Measurements from ENCODE around the gene CEP350.
"Not testable (repeated sequence)": the region's sequence is repeated elsewhere in the genome, so short reads cannot be mapped to it uniquely, and the experiment has no call there.

The CEP350 gene

DNA sequence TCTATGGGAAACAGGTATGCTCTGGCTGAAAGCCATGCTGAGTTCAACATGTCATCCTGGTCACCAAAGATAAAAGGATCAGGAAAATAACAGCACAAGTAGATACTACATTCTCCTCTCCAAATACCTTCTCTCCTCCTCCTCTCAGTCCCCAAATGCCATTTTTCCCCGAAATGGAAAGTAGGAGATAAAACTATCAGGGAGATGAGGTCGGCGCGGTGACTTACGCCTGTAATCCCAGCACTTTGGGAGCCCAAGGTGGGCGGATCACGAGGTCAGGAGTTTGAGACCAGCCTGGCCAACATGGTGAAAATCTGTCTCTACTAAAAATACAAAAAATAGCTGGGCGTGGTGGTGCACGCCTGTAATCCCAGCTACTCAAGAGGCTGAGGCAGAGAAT, 179.1 kb downstream of the CEP350 start:
- not testable (repeated sequence) for DNase-seq

DNA sequence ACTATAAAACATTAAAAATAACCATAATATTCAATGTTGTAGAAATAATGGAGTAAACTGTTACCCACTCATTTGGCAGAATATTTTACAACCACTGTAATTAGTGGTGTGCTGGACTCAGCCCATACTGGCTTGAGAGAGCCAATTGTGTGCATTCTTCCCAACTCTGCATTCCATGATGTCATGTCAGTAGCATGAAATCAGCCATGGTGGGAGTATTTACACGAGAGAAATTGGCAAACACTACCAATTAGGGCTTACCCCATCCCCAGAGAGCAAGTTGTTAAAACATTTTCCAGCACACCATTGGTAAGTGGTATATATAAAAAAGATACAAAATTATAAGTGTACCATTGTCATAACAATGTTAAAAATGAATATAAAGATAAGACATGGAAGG, 180.9 kb downstream of the CEP350 start:
- no peak for DNase-seq

DNA sequence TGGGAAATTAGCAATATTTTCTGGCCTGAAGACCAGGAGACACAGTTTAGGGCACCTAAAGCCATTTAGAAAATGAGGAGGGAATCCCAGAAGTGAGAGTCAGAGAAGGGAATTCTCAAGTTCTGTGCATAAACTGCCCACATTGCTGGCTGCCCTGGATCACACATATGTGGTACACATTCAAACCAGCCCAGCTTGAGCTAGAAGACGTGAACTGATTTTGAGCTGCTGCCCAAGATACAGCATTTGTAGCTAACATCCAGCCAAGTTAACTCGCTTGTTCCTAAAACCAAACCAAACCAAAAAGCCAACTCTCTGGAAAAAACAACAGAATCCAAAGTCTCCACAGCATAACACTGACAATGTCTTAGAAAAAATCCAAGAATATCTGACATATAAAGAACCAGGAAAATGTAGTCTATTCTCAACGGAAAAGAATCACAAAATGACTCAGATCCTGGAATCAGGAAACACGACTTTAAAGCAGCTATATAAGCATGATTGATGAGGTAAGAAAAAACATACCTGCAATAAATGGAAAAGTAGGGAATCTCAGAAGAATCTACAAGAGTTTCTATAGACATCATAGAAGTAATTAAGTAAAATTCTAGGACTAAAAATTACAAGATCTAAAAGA, 181.8 kb downstream of the CEP350 start:
- no peak for DNase-seq

DNA sequence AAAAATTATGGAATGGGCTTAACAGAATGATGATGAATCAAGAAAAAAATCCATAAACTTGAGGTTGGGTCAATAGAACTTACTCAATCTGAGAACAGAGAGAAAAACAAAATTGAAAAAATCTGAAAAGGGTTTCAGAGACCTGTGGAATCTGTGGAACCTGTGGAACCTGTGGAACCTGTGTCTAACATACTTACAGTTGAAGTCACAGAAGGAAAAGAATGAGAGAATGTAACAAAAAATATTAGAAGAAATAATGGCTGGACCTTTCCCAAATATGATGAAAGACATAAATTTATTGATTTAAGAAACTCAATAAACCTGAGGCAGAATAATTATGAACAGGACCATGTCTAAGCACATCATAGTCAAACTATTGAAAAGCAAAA, 182.4 kb downstream of the CEP350 start:
- DNase-seq: no peak

DNA sequence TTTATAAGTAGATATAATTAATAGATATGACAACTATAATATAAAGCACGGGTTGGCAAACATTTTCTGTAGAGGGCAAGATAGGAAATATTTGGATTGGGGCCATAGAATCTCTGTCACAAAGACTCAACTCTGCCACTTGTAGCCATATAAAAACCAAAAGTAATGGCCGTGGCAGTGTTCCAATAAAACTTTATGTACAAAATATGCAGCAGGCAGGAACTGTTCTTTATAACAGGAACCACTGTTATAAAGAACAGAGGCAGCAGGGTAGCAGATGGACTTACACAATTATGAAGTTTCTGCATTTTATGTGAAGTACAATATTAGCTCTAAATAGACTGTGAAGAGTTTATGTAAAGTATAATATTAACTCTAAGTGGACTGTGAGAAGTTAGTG, 183.2 kb downstream of the CEP350 start:
- DNase-seq: no peak

DNA sequence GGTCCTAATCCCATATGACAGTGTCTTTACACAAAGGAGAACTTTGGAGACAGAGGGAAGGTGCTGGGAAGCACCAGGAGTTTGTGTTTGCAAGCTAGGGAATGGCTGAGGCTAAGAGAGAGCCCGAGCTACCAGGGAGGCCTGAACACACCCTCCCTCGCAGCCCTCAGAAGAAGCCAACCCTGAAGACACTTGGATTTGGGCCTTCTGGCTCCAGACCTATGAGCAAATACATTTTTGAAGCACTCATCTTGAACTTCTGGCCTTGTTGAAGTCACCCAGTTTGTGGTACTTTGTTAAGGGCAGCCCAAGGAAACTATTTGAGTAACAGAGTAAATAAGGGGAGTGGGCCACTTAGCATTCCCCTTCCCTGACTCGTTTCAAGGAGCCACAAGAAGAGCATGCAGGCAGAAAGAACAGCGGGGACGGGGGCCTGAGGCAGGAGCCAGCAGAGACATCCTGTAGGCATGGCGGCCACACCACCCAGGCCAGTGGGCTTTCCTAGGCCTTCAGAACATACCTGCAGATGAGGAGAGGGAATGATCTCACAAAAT, 186.8 kb downstream of the CEP350 start:
- no peak for DNase-seq

DNA sequence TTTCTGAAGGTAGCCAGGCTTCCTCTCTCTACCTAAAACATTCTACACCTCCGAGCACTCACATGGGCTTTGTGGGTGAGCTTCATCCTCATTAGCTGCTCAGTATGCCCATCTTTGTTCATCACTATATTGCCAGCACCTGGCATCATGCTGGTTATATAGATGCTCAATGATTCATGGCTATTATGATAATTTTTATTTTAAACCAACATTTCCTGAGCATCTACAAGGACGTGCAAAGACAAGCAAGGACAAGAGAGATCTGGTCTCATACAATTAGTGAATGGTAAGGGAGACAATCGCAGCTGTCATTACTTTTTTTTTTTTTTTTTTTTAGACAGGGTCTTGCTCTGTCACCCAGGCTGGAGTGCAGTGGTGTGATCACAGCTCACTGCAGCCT, 188.7 kb downstream of the CEP350 start:
- no peak for DNase-seq

DNA sequence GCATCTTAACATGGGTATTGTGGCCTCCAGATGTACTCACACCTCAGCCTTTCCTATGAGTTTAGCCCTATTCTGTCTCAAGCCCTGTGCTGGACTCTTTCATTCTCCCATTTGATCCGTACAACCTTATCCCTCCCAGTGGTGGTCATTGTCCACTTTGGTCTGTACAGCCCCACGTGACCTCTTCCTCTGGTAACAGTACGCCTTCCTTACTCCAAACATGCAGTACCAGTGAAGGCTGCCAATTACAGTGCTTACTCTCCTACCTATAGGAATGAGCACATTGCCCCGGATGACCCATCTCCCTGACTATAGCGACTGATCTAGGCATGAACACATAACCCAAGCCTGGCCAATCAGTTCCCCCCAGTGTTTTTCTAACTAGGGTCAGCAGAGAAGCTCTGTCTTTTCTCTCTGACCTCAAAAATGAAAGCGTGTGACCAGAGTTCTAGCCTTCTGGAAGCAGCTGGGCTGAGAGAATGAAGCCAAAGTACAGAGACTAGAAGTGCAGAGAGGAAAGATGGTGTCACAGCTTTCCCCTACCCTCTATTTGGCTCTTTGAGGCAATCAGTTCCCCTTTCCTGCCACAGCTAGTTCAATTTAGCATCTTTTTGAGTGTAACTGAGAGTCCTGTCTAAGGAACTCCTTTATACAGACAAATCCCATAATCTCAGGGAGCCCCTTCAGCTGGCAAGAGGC, 190.2 kb downstream of the CEP350 start:
- DNase-seq: no peak

DNA sequence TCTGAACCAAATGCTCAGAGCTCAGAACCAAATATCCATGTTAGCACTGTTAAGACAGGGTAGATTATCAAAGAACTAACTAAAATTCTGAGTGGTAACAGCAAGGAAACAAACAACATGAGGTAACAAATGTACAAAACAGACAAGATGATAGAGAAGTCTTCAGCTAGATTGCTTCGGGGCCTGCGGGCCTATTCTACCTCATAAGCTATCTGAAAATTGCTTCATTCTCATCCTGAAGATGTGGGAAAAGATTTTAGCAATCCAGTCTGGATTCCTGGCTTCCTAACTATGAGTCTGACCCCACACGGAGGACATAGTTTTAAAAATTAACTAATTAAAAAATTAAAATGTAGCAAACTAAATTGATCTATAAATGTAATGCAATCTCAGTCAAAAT, 190.8 kb downstream of the CEP350 start:
- no peak for DNase-seq

DNA sequence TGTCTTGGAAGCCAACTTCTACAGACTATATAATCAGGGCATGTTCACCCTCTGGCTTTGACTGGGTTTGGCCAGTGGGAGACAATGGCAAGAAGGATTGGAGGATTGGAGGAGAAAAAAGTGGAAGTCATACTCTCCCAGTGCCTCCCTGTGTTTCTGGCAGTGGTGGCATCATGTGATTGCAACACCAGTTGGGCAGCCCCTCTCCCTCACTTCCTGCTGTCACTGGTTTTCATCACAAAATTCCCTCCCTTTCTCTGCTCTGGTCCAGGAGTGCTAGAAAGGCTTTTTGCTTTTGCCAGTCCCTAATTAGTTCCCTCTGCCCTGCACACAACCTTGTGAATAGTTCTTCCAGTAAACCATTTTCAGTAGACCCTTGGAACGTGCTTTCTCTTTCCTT, 196.4 kb downstream of the CEP350 start:
- no peak for DNase-seq

DNA sequence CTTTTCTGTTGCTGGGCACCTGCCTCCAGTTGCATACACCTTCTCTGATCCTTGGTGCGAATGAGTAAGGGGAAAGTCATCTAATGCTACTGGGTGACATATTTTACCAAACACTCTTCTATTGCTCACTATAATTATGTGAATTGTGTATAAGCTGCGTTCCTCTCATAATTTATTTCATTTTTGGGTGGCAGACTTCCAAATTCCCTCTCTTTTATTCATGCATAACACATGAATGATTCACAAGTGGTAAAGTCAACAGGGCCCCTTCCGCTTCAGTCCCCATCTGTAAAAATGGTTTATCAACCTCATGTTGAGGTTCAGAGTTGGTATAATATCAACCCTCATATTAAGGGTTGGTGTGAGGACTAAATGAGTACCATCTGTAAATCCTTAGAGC, 196.9 kb downstream of the CEP350 start:
- peak; percentile 54 for DNase-seq

DNA sequence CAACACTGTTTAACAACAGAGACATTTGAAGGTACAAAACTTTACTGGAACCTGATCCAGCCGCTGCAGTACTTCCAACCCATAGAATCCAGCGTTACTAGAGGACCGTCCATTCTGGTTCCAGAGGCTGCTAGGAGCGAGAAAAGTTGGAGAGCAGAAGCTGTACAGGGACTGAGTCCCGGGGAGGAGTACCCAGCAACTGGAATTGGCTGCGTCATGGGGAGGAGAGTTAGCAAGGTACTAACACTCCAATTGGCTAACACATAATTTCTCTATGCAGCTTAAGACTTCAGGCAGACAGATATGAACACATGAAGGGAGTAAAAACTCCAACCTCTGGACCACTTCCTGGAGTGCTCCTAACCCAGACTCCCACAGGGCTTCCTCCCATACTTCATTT, 198.0 kb downstream of the CEP350 start:
- no peak for DNase-seq

DNA sequence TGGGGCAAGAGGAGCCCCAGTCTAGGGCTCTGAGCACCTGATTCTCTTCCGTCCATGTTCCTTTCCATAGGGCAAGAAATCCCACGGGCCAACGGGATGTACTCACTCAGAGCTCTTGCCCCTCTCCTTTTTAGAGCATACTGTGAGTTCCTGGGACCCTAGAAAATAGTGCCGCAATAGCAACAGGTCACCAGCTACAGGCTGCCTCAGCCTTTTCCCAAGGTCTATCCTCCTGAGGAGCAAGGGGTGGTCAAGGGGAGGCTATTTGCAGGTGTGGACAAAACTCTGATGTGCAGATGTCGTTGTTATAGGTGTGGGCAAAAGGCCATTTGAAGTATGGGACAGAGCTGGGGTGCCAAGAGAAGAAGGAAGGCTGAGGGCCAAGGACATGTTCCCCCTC, 198.4 kb downstream of the CEP350 start:
- no peak for DNase-seq

DNA sequence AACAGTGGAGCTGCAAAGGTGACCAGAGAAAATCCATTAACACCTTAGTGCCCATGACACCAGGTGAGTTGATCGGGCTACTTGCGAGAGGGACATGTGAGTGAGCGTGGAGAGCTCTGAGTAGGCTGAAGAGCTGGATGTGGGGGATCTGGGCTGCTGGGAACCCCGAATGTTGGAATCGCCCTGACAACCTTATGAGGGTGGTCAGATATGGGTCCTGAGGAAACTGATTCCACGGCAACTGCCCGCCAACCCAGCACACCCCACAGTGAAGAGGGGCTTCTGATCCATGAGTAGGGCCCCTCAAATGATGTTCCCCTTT, 199.4 kb downstream of the CEP350 start:
- DNase-seq: no peak

DNA sequence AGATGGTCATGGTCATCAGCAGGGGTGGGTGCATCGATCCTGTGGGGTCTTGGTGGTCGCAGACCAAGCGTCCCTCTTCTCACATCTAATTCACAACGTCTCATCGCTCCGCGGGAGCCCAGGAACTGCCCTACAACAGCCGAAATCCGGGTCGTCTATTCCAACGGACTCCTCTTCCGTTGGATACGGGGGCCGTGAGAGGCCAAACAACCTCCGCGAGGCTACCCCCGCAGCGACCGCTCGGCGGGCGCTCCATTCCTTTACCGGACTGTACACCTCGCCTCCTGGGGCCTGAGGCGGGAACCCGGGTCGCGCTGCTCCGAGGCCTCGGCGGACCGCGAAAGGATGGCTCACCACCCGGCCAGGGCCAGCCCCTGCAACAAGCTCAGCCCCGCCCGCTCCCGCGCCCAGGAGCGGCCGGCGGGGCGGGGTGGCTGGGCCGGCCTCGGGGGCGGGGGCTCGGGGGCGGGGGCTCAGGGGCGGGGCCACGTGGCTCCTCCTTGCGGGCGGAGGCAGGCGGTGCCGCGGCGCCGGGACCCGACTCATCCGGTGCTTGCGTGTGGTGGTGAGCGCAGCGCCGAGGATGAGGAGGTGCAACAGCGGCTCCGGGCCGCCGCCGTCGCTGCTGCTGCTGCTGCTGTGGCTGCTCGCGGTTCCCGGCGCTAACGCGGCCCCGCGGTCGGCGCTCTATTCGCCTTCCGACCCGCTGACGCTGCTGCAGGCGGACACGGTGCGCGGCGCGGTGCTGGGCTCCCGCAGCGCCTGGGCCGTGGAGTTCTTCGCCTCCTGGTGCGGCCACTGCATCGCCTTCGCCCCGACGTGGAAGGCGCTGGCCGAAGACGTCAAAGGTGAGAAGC, 199.9 kb downstream of the CEP350 start, which contains the start of gene QSOX1:
Gene QSOX1 (plus strand): TSS at position 545 of the 857 bp plus-strand sequence. CDS start 39 bp downstream, at position 584.
- DNase-seq: peak; percentile 92

DNA sequence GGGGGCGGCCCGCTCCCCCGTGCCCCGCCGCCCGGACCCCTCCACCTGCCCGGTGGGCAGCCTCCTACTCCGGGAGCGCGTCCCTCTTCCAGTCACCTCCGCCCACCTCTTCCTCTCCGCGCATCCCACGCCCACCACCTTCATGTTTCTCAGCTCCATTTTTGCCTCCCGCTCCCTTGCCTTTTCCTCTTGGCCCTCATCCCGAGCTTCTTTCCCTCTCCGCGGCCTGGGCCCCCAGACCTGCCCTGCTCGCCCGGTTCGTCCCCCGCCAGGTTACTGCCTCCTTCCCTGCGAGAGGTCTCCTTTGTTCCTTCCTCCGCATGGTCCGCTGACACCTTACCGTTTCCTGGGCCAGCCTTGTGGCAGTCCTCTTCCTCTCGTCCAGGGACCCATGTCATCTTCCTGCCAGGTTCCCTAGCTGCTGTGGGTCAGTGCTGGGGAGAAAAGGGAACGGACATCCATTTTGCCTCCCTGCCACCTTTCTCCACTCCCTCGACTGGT, 200.6 kb downstream of the CEP350 start:
- peak; percentile 33 for DNase-seq

DNA sequence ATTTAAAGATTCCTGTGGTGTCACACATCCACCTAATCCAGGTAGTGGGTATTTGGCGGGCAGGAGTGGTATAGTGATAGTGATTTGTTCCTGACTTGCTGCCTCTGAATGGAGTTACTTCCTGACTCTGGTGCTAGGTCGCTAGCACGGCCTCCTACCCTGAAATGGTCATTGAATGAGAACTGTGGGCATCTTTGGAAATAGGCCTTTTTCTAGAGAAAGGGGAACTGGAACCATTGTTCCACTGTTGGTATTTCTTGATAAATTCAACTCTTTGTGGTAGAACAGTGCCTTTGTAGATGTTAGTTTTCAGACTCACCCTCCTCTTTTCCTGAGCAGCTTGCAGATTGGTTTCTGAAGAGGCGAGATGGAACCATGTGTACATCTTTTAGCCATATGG, 201.6 kb downstream of the CEP350 start:
- no peak for DNase-seq

DNA sequence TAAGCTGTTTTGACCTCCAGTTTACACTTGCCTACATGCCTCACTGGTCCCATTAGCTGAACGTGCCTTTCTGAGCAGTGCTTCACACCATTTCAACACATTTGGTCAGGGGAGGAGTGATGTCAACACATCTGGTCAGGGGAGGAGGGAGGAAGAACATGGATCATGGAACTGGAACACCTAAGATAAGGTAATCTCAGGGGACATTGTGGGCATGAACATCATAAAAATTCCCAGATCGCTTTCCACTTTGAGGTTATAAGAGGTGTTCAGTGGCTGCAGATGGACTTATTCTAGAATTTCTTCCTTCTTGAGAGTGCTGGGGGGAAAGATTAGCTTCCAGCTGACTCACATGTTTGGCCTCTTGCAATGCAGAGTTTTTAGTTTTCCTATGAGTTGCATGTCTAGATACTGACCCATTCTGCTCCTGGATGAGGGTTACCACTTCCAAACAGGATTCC, 202.1 kb downstream of the CEP350 start:
- DNase-seq: no peak

DNA sequence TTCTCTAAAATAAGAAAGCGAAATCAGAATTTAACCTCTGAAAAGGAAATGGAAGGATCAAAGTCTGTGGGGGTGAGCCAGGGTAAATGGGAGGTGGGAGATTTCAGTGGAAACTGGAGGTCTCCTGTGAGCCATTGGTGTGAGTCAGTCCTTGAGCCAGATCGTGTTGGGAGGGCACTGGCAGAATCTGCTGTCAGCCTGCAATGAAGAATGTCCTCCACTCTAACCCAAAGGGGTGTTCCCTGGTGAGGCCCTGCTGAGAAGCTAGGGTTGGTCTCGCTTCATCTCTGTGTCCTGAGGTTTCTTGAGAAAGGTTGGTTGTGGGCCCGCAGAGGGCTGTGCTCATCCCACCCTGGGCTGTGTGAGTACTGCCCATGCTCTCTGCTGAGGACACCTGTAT, 202.5 kb downstream of the CEP350 start:
- DNase-seq: no peak

DNA sequence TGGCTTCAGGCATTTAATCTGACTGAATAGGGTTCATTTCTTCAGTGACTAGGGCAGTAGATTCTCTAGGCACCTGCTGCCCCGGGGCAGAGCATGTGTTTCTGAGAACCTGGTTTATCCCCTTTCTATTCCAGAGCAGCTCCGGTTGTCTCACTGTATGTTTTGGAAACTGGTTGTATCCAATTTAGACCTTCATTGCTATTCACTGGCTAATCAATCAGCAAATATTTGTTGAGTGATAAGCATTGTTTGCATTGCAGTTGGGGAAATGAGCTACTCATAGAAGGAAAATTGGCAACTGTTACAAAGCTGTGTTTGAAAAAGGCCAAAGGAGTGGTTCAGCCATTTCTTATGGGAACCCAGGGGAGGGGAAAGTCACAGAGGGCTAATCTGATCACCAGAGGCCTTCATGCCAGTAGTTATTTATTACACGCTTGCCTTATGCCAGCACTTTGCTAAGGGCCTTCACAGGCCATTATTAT, 203.0 kb downstream of the CEP350 start:
- peak; percentile 95 for DNase-seq

DNA sequence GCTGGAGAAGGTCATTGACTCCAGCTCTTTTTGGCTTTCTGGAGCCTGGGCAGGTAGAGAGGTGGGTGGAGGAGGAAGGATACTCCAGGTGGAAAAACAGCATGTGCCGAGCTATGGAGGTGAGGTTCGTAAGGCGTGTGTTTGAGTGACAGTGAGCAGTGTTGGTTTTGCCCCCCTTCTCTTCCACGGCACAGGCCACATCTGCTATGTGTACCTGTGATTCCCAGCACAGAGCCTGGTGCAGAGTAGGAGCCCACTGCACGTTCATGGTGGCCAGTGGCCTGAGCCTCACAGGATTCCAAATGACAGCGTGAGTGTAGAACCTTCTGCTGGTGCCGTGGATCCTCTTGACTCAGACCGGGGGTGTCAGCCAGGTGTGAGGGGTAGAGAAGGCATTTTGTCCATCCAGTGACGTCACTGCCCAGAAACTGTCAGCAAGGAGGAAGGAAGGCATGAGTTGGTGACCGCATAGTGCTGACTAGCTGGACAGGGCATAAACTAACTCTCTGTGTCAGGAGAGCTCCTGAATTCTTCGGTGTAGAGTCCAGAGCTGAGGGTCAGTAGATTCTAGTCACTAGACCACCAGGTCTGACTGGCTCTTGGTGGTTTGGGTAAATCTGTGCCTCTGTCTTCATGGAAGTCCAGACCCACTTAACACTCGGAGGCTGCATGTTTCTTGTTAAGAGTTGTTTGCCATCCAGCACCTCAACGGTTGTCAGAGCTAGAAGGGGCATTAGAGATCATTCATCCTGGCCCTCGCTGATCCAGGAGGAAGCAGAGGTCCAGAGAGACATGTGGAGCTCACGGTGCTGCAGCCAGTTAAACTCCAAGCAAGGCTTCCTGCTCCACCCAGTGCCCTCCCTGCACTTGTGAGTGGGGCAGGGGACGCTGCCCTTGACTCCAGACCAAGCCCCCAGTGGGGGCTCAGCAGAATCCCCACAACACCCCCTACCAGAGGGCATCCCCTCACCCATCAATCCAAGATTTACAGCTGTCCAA, 203.8 kb downstream of the CEP350 start:
- DNase-seq: no peak

DNA sequence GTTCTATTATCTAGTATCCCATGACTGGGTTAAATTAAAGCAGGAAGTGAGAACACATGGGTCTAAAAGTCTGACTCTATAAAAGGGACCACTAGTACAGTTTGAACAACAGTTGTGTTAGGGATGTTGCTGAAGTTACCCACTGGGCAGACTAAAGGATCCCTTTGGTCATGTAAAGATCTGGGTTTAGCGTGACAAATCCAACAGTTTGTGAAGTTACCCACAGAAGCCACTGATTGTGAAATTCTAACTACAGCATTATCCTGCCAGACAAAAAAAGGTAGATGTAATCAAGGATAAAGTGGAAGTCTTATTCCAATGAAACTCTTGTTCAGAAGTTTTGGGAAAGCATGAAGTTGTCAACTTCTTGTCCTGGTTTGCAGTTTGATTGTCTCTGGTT, 205.7 kb downstream of the CEP350 start:
- DNase-seq: no peak

Measured in NCI-H1092 treated with DMSO at 0.1 percent for 48 hours (cell line).